GM19099 (cell line): ENCODE measurements around the gene ACE.

Source experiments
- POLR2A ChIP-seq: IDR thresholded peaks from 3 replicates; pipeline ENCODE4 v1.6.1; 2011; ENCODE audit warnings: low read depth; ENCODE audit not compliant: insufficient read length; ENCODE audit errors: extremely low read depth

Gene ACE

GRCh38 chr17:63530557-63531021, 53.7 kb downstream of the ACE start:
- TF ChIP-seq POLR2A = no peak

GRCh38 chr17:63531022-63531965, 54.4 kb downstream of the ACE start:
- TF ChIP-seq POLR2A = no peak

- no peak for TF ChIP-seq POLR2A
Measured at GRCh38 chr17:63533433-63534077, 56.7 kb downstream of the ACE start.

- TF ChIP-seq POLR2A = no peak
Measured at GRCh38 chr17:63534078-63534570, 57.3 kb downstream of the ACE start.

- no peak for TF ChIP-seq POLR2A
Measured at GRCh38 chr17:63534816-63535455, 58.1 kb downstream of the ACE start.

GRCh38 chr17:63535640-63536039, 58.8 kb downstream of the ACE start:
- TF ChIP-seq POLR2A = no peak

- TF ChIP-seq POLR2A = no peak
Measured at GRCh38 chr17:63537001-63537400, 60.1 kb downstream of the ACE start.

GRCh38 chr17:63537991-63538692, 61.3 kb downstream of the ACE start:
- TF ChIP-seq POLR2A = no peak

- no peak for TF ChIP-seq POLR2A
Measured at GRCh38 chr17:63538693-63539595, 62.1 kb downstream of the ACE start.

GRCh38 chr17:63540590-63540989, 63.7 kb downstream of the ACE start:
- TF ChIP-seq POLR2A = no peak

- no peak for TF ChIP-seq POLR2A
Measured at GRCh38 chr17:63542218-63542545, 65.3 kb downstream of the ACE start.

- no peak for TF ChIP-seq POLR2A
Measured at GRCh38 chr17:63542942-63543821, 66.3 kb downstream of the ACE start.
